ENCODE measurements around the gene GLOD5. TPM values are rescaled to one million over a fixed set of nuclear protein-coding genes. Genes with fewer than 3 reads are reported as not detected.
A peak's percentile ranks its signal among the peaks of the same experiment; 100 is the strongest.

Gene GLOD5
- total RNA-seq, 2 experiments from 2014 or later: not detected

DNA sequence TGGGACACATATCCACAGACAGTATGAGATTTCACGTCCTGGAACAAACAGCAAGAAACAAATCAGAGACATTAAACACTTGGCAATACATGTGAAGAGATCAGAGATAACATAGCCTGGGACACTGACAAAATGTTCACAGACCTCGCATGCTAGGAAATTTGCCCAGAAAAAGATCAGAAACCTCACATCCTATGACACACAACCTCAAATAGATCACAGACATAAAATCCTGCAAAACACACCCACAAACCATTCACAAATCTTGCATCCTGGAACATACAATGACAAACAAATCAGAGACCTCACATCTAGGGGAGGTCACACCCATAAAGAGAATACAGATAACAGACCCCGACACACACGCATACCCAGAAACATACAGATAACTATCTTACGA lies 47.0 kb upstream of the GLOD5 start:
- DNase-seq (peak in 3 of 14 experiments; percentile 48 to 73 (median 58)), ATAC-seq (ENCODE audit: poor library complexity) (peak; percentile 43)
- Histone ChIP-seq H3K4me3 (ENCODE audit: low read length) (no peak overlapping the region), H3K27me3 (ENCODE audit: control insufficient read depth in 1 of 2, insufficient read depth in 2 of 2, low read length in 2 of 2) (no peaks in the 10 kb centered on the region), H3K27ac (ENCODE audit: low read depth in 1 of 2, low read length in 2 of 2) (peak overlapping the region; percentile 9 to 21), H3K9me3 (ENCODE audit: control insufficient read depth in 1 of 2, insufficient read depth in 1 of 2, low read length in 2 of 2) (no peaks in the 10 kb centered on the region), H3K36me3 (ENCODE audit: insufficient read depth, low read length) (no peaks in the 10 kb centered on the region), H3K4me1 (ENCODE audit: insufficient read depth, low read length) (peaks cover 79% of the 10 kb centered on the region)
- intact Hi-C loops (cut with DNase I, micrococcal nuclease): no loop called here
- no peaks in the 10 kb centered on the region for H3K27me3 Mint-ChIP-seq
- POLR2A ChIA-PET: interaction anchor here (1.1 to 5.0 kb wide), 6 partner anchors 17 to 223 kb away, joined by 3 to 53 read pairs (median 6); partner anchors contain the start of genes HDAC6, SUV39H1 and TBC1D25
- CTCF ChIA-PET: interaction anchor here (1.5 kb wide), 1 partner anchor 23 kb away, joined by 4 read pairs; no protein-coding TSS in a partner anchor
- H3K4me1 Mint-ChIP-seq (ENCODE audit: low read depth): peaks cover 86% of the 10 kb centered on the region
- peak overlapping the region; percentile 26 for H3K4me3 Mint-ChIP-seq
- no peaks in the 10 kb centered on the region for H3K9me3 Mint-ChIP-seq
- H3K27ac Mint-ChIP-seq: peak overlapping the region; percentile 93
- TF ChIP-seq, protein P1, sequence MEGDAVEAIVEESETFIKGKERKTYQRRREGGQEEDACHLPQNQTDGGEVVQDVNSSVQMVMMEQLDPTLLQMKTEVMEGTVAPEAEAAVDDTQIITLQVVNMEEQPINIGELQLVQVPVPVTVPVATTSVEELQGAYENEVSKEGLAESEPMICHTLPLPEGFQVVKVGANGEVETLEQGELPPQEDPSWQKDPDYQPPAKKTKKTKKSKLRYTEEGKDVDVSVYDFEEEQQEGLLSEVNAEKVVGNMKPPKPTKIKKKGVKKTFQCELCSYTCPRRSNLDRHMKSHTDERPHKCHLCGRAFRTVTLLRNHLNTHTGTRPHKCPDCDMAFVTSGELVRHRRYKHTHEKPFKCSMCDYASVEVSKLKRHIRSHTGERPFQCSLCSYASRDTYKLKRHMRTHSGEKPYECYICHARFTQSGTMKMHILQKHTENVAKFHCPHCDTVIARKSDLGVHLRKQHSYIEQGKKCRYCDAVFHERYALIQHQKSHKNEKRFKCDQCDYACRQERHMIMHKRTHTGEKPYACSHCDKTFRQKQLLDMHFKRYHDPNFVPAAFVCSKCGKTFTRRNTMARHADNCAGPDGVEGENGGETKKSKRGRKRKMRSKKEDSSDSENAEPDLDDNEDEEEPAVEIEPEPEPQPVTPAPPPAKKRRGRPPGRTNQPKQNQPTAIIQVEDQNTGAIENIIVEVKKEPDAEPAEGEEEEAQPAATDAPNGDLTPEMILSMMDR (IDR thresholded peaks at IDR 0.05): no peak
- no peaks in the 10 kb centered on the region for H3K36me3 Mint-ChIP-seq (ENCODE audit: low read depth)

DNA sequence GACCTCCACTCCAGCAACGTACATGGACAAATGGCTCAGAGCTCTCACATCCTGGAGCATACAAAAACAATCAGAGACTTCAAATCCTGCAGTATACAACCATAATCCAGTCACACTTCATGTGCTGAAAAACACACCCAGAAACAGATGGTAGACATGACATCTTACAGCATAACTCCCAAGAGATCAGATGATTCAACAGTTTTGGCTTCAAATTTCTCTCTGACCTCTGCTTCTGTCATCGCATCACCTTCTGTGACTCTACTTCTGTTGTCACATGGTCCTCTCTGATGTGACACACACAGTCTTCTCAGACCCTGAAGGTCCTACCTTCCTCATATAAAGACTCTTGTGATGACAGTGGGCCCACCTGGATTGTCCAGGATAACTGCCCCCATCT lies 46.5 kb upstream of the GLOD5 start:
- ATAC-seq (ENCODE audit: poor library complexity) (peak; percentile 22), DNase-seq (peak in 1 of 14 experiments; percentile 29)
- no peaks in the 10 kb centered on the region for H3K27me3 Mint-ChIP-seq
- POLR2A ChIA-PET: interaction anchor here (2.3 to 5.0 kb wide), 3 partner anchors 18 to 86 kb away, joined by 8 to 53 read pairs (median 20); partner anchors contain the start of genes HDAC6 and SUV39H1
- Histone ChIP-seq H3K4me3 (ENCODE audit: low read length) (no peak overlapping the region), H3K36me3 (ENCODE audit: insufficient read depth, low read length) (no peaks in the 10 kb centered on the region), H3K27me3 (ENCODE audit: control insufficient read depth in 1 of 2, insufficient read depth in 2 of 2, low read length in 2 of 2) (no peaks in the 10 kb centered on the region), H3K27ac (ENCODE audit: low read depth in 1 of 2, low read length in 2 of 2) (no peak overlapping the region), H3K4me1 (ENCODE audit: insufficient read depth, low read length) (peaks cover 80% of the 10 kb centered on the region), H3K9me3 (ENCODE audit: control insufficient read depth in 1 of 2, insufficient read depth in 1 of 2, low read length in 2 of 2) (no peaks in the 10 kb centered on the region)
- peak overlapping the region; percentile 26 for H3K4me3 Mint-ChIP-seq
- no peaks in the 10 kb centered on the region for H3K36me3 Mint-ChIP-seq (ENCODE audit: low read depth)
- H3K9me3 Mint-ChIP-seq: no peaks in the 10 kb centered on the region
- peaks cover 86% of the 10 kb centered on the region for H3K4me1 Mint-ChIP-seq (ENCODE audit: low read depth)
- TF ChIP-seq, protein P1 (IDR thresholded peaks at IDR 0.05): no peak
- peak overlapping the region; percentile 93 for H3K27ac Mint-ChIP-seq
- intact Hi-C loops (cut with DNase I, micrococcal nuclease): no loop called here
- CTCF ChIA-PET: no interaction called here

DNA sequence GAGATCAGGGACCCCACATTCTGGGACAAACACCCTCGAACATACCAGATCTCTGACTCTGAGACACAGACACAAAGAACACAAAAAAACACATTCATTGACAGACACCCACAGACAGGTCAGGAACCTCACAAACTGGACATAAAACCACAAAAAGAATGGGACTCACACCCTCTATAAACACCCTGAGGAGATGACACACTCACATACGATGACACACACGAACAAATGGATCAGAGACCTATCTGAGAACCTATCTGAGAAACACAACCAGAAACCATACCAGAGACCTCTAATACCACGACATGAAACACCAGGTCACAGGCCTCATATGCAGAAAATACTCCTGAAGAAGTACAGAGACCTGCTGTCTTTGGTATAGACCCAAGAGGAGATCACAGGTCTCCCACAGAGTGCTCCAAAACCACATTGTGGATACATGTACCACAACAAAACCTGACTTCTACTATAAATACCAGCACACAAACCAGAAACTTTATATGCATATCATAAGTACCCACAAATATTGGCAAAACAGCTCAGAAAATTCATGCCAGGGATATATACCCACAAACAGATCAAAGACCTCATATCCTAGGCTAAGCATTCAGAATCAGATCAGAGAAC lies 45.6 kb upstream of the GLOD5 start:
- intact Hi-C loops (cut with DNase I, micrococcal nuclease): no loop called here
- Mint-ChIP-seq H3K36me3 (ENCODE audit: low read depth) (no peaks in the 10 kb centered on the region), H3K4me1 (ENCODE audit: low read depth) (peaks cover 77% of the 10 kb centered on the region), H3K9me3 (no peaks in the 10 kb centered on the region), H3K27me3 (no peaks in the 10 kb centered on the region), H3K4me3 (peak overlapping the region; percentile 61), H3K27ac (peak overlapping the region; percentile 93)
- H3K4me3 ChIP-seq (ENCODE audit: low read length): no peak overlapping the region
- ChIA-PET POLR2A (interaction anchor here (1.0 to 5.0 kb wide), 4 partner anchors 21 to 142 kb away, joined by 3 to 53 read pairs (median 6); partner anchors contain the start of genes HDAC6, RBM3 and WAS), CTCF (no interaction called here)
- DNase-seq (peak in 2 of 14 experiments; percentile 24 to 35), ATAC-seq (ENCODE audit: poor library complexity) (no peak)
- TF ChIP-seq, protein P1 (IDR thresholded peaks at IDR 0.05): no peak
- no peaks in the 10 kb centered on the region for H3K36me3 ChIP-seq (ENCODE audit: insufficient read depth, low read length)
- no peaks in the 10 kb centered on the region for H3K9me3 ChIP-seq (ENCODE audit: control insufficient read depth in 1 of 2, insufficient read depth in 1 of 2, low read length in 2 of 2)
- no peaks in the 10 kb centered on the region for H3K27me3 ChIP-seq (ENCODE audit: control insufficient read depth in 1 of 2, insufficient read depth in 2 of 2, low read length in 2 of 2)
- H3K27ac ChIP-seq (ENCODE audit: low read depth in 1 of 2, low read length in 2 of 2): peak overlapping the region in 1 of 2 donors; percentile 22
- peaks cover 81% of the 10 kb centered on the region for H3K4me1 ChIP-seq (ENCODE audit: insufficient read depth, low read length)

All from CD4-positive, alpha-beta T cell (primary cell).